HG03342 (cell line): ENCODE measurements around the gene CDCA8.
"Not testable (repeated sequence)": the region's sequence is repeated elsewhere in the genome, so short reads cannot be mapped to it uniquely, and the experiment has no call there.

Experiments
- ATAC-seq: cut with Tn5 transposase; IDR thresholded peaks from one replicate; pipeline ENCODE4 v1.9.1; 2021; ENCODE audit warnings: mild to moderate bottlenecking, moderate library complexity; ENCODE audit not compliant: unreplicated experiment

CDCA8 gene

GRCh38 chr1:37672136-37672870 is 20.0 kb upstream of the CDCA8 start:
- ATAC-seq = no peak

- no peak for ATAC-seq
Measured at GRCh38 chr1:37673920-37674319, 18.4 kb upstream of the CDCA8 start.

DNA sequence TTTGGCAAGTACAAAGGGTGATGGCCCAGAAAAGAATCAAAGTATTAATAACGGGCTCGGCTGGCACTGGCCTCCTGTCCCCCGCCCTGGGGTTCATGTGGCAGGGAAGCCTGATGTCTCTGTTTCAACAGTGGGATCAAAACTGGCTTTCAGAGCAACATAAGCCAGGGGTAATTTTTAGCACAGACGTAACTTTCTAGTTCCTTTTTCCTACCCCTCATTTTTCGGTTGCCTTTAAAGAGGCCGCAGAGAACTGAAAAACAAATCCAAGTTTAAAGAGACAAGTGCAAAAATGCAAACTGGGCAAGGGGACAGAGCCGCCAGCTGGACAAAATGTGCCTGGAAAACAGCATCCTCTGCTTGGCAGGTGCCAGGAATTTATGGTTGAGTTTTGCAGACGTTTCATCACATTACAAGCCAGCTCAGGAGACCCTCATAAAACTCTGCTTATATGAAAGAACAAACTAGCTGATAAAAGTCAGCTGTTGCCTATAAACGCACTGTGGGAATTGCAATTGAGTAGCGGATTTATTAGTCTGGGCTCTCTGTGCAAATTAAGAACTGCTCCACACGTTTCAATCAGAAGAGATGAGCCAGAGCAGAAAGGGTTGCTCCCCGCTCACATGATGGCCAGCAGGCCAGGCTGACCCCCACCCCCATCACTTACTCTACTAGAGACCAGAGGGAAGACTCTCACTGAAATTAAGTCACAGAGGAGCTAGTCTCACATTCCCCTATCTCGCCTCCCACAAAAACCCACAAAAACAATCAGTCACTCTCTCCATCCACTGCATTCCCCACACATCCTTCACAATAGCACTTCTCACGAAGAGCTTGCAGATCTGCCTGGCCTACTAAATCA is 15.8 kb upstream of the CDCA8 start:
- ATAC-seq = no peak

DNA sequence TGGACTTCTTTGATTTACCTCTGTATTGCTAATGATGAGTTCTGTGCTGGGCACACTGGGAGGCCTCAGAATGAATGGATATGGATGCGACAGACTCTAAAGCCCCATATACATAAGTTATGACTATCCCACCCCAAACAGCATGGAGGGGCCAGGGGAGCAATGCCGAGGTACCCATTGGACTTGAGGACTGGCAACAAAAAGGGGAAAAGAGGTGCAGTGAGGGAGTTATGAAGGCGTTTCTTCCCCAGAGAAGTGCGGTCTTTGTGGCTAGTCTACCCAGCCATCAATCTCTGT is 15.2 kb upstream of the CDCA8 start:
- no peak for ATAC-seq

DNA sequence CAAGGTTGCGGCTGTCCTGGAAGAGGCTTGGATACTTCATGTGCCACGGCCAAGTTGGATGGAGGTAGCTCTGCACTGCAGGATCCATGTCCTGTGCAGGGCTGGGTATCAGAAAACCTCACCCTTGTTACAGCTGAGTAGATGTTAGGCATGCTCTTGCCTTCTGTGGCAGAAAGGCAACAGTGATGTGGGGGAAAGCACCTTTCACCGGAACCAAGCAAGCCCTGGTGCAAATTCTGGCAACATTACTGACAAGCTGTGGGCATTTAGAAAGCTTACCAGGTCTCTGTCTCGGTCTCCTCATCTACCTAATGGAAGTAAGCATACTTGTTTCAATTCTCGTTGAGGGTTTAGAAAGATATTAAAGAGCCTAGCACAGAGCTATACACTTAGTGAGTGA is 14.5 kb upstream of the CDCA8 start:
- ATAC-seq = no peak

DNA sequence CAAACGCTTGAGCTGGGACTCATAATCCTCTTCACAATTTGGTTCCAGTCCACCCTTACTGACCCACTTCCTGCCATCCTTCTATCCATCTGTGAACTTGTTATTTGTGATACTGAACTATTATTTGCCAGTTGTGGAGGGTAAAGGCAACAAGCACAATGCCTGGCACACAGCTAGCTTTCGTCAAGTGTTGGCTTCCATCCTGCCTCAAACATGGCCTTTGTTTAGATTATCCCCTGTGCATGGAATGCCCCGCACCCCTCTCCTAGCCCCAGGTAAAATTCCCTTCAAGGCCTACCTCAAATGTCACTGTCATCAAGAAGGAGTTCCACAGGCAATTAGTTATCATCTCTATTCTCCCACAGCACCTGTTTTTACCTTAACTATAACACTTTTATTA is 11.4 kb upstream of the CDCA8 start:
- no peak for ATAC-seq

GRCh38 chr1:37682334-37682987 is 9.9 kb upstream of the CDCA8 start:
- ATAC-seq = no peak

- not testable (repeated sequence) for ATAC-seq
Measured at GRCh38 chr1:37684182-37684581, 8.1 kb upstream of the CDCA8 start.

GRCh38 chr1:37685722-37686121 is 6.6 kb upstream of the CDCA8 start:
- no peak for ATAC-seq

DNA sequence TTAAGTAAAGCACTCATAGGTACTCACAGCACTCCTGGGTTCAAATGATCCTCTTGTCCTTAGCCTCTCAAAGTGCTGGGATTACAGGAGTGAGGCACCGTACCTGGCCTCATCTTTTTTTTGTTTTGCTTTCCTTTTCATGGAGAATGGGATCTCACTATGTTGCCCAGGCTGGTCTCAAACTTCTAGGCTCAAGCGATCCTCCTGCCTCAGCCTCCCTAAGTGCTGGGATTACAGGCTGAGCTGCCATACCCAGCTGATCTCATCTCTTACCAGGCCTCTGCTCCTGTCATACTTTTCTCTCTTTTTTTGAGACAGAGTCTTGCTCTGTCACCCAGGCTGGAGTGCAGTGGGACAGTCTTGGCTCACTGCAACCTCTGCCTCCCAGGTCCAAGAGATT is 4.6 kb upstream of the CDCA8 start:
- not testable (repeated sequence) for ATAC-seq

- no peak for ATAC-seq
Measured at GRCh38 chr1:37688926-37689325, 3.4 kb upstream of the CDCA8 start.

- no peak for ATAC-seq
Measured at GRCh38 chr1:37691497-37692077, 729 bp upstream of the CDCA8 start.

DNA sequence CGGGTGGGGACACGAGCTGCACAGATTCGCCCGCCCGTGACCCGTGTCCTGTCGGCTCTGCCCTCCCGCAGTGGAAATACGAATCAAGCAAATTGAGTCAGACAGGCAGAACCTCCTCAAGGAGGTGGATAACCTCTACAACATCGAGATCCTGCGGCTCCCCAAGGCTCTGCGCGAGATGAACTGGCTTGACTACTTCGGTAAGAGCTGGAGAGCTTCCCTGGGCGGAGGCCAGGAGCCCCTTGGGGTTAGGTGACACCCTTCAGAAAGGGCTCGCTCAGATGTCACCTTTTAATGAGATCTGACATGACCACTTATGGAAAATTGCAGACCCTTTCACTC is 489 bp downstream of the CDCA8 start:
- ATAC-seq = no peak

DNA sequence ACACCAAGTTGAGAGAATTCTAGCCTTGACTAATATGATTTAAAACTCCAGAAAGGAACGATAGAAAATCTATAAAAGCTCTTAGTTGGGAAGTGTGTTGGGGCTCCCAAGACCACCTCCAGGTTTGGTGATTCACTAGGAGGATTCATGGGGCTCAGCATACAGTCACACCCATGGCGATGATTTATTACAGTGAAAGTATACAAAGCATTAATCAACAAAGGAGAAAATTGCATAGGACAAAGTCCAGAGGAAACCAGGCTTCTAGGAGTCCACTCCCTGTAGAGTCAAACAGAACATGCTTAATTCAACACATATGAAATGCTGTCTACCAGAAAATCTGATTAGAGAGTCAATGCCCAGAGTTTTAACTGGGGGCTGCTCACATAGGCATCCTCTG is 4.8 kb downstream of the CDCA8 start:
- no peak for ATAC-seq

- ATAC-seq = no peak
Measured at GRCh38 chr1:37697737-37698136, 5.4 kb downstream of the CDCA8 start.

GRCh38 chr1:37699147-37699546 is 6.8 kb downstream of the CDCA8 start:
- ATAC-seq = no peak

DNA sequence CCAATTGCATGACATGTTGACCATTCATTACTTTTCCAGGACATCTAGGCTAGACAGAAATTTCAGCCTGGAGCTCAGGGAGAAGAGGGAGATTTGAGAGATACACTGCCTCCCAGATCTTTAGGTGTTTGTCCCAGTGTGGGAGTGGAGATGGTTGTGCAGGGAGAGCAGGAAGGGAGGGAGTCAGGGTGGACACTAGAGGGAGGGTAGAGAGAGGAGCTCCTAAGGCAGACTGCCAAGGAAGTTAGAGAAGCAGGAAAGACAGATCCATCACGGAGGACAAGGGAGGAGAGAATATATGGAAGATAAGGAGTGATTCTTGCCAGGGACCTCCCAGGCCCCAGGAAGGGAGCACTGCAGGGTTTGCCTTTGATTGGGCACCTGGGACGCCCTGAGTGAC is 8.7 kb downstream of the CDCA8 start:
- ATAC-seq = no peak

DNA sequence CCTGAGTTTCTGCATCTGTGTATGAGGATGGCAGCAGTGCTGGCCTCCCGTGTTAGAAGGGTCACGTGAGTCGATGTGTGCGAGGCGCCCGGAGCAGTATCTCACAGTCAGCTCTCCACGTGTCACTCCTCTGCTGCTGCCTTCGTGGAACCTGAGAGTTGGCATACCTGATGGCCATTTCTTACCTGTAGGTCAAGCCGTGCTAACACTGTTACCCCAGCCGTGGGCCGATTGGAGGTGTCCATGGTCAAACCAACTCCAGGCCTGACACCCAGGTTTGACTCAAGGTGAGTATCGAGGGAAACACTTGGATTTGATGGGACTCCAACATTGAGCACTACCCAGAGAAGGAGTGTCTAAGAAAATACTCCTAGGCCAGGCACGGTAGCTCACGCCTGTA is 10.7 kb downstream of the CDCA8 start:
- ATAC-seq = no peak

DNA sequence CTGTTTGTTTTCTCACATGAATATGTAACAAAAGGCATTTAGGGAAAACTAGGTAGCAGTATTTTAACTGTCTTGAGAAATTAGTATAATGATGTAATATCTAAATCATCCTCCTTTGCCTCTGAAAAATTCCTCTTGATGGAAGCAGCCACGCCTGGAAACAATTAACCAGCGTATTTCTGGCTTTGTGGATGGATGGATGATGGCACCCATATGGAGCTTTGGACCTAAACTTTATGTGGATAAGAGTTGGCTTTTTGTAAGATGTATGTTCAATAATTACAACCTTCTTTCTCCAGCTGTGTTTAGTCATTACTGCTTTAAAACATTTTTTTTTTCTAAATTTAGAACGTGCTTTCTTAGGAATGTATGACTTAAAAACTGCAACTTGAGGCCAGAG is 12.7 kb downstream of the CDCA8 start:
- no peak for ATAC-seq

DNA sequence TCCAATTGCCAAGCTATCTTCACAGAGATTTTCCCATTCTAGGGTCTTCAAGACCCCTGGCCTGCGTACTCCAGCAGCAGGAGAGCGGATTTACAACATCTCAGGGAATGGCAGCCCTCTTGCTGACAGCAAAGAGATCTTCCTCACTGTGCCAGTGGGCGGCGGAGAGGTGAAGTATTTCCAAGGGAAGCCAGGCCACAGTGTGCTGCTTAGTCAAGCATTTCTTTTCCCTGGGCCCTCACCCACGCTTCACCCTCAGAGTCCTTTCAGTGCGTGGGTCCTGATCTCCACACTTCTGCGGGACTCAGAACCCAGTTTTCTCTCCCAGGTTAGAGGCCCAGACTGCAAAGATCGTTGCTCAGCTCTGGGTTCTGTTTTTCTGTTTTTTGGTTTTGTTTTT is 13.1 kb downstream of the CDCA8 start:
- no peak for ATAC-seq

DNA sequence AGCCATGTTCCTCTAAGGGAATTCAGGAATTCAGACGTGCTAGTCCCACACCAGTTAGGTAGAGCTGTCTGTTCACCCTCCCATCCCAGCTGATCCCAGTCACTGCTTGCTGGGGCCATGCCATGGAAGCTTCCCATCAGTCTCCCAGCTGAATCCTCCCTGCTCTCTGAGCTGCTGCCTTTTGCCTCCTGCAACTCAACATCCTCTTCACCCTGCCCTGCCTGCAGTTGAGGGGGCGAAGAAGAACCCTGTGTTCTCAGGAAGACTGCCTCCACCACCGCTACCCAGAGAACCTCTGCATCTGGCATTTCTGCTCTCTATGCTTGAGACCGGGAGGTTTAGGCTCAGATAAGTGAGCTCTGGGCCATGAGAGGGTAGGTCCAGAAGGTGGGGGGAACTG is 16.2 kb downstream of the CDCA8 start:
- no peak for ATAC-seq

- ATAC-seq = no peak
Measured at GRCh38 chr1:37714226-37714625, 21.9 kb downstream of the CDCA8 start.
